HG03196 (cell line): ENCODE results near the gene TENM3.
"Not testable (repeated sequence)": the region's sequence is repeated elsewhere in the genome, so short reads cannot be mapped to it uniquely, and the experiment has no call there.

Source experiments
- ATAC-seq: cut with Tn5 transposase; IDR thresholded peaks from one replicate; pipeline ENCODE4 v1.9.1; 2021; ENCODE audit not compliant: unreplicated experiment

Gene TENM3

DNA sequence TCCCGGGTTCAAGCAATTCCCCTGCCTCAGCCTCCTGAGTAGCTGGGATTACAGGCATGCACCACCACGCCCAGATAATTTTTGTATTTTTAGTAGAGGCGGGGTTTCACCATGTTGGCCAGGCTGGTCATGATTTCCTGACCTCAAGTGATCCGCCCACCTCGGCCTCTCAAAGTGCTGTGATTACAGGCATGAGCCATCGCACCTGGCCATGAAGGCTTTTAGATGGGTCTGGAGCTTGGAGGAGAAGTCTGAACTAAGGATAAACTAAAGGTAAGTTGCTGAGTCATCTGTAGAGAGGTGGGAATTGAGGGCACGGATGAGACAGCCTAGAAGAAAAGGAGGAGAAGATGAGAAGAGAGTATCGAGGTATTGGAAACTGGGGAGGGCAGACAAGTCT, at the start of gene TENM3:
Gene TENM3 (plus strand): TSS at position 199 of the 400 bp plus-strand sequence. CDS start 80,619 bp downstream, outside the sequence.
- not testable (repeated sequence) for ATAC-seq

DNA sequence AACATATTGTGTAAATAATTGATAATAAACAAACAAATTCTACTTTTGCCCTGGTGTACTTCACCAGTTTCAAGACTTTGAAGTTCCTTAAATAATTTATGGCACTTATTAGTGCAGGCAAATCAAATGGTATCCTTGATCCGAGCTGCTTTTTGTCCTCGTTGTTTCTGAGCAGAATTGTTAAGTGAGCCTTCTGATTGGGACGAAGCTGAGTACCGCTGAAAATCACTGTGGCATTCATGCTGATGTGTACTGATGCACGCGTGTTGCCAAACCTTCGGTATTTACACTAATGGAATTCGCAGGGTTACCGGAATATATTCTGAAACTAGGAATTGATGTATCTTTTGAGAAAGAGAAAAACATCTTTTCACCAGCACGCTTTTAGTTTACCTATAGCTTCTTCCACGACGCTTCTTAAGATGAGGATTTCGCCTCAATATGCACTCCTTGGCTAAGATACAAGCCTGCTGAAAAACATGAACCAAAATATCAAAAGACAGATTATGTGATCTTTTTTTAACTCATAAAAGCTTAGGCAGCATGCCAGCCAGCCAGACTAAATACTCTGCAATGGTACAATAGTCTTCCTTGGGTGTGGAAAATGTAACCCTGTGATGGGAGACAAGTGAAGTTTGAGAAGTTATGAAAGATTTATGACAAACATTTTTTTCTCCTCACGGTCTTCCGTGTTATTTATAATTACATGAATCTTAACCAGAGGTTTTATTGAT, 48.9 kb upstream of the TENM3 start:
- ATAC-seq, result no peak

DNA sequence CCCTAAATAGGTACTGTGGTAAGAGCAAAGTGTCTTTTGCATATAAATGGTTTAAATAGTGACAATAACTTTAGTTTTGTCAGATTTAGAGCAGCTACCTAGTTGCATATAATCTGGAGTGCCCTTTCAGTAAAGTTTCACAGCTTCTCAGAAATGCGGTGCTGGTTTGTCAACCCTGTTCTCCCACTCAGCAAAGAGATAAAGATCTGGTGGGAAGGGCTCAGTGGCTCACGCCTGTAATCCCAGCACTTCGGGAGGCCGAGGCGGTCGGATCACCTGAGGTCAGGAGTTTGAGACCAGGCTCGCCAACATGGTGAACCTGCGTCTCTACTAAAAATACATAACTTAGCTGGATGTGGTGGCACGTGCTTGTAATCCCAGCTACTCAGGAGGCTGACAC, 45.6 kb upstream of the TENM3 start:
- ATAC-seq, result no peak

DNA sequence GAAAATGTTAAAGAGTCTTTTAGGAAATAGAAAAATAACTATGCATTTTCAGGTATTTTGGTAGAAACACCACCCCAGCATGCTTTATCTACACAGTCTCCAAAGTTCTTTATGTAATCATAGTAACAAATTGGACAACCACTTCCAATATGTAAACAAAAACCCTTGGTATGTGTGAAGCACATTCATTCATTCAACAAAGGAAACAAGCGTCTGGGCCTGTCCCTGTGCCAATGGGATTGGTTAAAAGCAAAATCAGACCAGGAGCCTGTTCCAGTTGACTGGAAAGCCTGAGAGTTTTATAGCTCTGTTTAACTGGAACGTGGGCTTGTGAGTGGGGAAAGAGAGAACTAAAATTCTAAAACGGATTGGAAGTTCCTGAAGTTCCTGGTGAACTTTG, 41.3 kb upstream of the TENM3 start:
- ATAC-seq, result no peak

DNA sequence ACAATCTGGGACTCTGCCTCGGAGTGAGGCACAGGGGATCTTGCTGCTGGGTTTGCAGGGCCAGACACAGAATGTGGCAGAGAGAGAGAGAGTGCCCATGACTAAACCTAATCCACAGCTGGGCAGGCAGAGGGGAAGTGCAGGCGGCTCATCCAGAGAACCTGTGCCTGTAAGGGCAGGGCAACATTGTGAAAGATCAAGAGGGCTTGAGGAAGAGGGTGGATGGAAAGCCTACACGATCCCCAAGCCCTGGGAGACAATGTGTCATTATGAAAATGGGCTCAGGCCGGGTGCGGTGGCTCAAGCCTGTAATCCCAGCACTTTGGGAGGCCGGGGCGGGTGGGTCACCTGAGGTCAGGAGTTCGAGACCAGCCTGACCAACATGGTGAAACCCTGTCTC, 40.6 kb upstream of the TENM3 start:
- no peak for ATAC-seq

DNA sequence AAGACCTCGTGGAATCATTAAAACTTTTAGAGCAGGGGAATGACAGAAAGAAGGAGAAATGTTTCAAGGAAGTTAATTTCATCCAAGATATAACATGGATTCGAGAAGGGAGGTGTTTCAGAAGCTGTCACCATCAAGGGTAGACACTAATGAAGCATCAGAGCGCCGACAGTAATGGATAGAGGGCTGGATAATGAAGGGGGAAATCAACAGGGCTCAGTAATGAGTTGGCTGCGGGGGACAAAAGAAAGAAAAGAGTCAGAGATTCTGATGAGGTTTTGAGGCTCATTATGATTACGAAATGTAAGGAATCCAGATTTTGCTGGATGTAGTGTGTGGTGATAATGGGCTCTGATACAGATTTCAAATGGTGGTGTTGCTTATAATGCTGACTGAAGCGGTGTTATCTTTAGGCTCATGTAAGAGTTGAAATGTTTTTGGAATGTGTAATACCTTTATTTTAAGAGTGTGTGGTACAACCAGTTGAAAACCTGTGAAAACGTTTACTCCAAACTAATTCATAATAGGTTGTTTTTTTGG, 39.3 kb upstream of the TENM3 start:
- no peak for ATAC-seq

DNA sequence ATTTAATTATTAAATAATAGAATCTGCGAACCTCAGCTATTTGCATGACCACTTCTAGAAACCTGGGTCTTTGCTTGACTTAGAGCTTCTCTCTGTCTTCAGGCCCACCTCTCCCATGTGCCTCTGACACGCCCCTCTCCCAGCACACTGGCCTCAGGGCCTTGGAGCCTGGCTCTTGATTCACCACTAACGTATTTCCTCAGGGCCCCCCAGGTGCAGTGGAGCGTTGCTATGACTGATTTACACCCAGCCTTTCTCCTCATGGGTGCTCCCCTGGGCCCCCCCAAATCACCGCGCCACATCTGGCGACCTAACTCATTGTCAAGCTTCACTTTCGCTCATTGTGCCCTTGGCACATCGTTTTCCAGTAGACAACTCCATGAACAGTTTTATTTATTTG, 37.9 kb upstream of the TENM3 start:
- ATAC-seq, result no peak

DNA sequence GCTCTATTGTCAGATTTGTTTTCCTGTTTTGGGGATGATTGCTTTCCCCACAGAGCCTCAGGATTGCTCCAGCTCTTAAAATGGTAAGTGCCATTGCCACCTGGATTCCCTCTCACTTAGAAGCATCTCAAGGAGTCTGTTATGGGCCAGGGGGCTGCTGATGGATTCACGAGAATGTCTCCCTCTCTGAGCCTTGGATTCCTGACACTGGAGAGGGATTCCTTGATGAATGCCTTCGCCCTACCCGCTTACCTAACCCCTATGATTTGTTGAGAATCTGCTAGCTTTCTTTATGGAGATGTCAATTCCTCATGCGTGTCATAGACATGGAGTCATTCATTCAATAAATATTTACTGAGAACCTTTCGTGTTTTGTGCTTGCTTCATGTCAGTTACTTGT, 36.9 kb upstream of the TENM3 start:
- ATAC-seq, result no peak

DNA sequence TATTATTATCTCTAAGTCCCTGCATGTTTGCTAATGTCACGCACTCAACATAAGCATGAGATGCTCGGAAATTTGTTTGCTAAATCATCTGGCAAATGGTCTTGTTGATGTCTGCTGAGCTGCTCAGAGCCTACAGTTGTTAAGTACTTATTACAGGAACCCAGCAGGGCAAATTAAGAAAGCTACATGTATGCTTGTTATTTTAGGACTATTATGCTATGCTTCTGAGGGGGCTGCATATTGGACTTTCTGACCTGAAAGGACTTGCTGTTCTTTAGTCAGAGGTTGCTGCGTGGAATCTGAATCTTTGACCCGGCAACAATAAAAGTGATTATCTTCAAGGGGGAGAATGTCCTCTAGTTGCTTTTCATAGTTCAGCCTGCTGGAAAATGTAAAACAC, 36.3 kb upstream of the TENM3 start:
- ATAC-seq, result no peak

DNA sequence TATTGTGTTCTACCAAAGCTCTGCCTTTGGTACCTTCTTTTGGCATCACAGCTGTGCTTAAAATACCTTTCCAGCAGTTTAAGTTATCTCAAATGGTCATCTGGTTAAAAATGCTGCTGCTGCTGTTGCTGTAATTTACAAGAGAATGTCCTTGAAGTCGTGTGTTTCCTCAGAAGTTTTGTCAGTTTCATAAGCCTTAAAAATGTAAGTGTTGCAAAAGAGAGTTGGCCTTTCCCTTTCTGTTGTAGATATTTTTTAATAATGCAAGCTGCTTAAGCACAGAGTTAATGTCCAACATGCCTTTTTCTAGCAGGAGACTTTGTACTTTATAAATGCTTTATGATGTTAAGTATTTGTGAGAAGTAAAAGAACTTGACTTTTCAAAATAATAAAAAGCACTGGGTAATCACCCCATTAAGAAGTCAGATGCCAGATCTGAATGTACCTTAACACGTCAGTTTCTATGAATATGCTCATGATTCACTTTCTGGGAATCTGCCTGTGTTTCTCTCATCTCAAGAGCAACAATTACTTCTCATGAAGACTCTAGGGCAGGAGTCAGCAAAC, 35.3 kb upstream of the TENM3 start:
- ATAC-seq, result no peak

DNA sequence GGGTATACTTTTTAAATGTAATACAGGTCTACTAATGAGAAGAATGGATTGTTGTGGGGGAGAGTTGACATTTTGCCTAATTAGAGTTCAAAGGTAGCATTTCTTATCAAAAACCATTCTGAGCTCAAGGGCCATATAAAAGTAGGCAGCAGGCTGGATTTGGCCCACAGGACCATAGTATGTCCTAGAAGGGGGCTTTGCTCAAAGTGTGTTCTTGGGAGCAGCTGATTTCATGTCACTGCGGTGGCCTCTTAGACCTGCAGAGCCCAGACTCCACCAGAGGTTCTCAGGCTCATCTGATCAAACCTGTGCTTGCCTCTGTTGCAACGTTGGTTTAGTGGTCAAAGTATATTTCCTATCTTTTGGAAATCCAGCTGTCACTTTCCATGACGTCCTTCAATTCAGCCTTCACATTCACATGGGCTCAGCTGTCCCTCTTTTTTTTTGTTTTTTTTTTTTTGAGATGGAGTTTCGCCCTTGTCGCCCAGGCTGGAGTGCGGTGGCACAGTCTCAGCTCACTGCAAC, 34.6 kb upstream of the TENM3 start:
- ATAC-seq, result no peak

DNA sequence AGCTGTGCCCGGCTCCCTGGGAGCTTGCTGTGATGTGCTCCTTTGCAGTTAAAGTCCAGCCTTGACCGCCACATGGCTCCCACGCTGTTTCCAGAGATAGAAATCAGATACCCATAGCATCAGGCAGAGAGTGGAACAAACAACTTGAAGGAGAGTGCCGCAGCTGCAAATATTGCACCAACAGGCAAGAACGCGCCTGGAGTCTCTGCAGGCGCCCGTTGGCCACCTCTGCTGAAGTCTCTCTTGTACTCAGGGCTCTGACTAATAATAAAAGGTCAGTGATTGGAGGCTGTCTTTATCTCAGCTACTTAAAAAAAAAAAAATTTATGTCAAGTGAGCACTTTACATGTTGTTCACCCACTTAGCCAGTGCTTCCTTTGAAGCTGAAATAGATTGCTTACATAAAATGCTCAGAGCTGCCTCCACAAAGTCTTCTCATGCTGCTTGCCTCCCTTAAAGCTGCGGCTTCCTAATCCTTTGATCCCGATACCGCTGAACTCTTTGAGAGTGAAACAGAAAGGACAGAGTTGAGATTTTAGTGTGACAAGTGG, 30.9 kb upstream of the TENM3 start:
- ATAC-seq, result no peak

DNA sequence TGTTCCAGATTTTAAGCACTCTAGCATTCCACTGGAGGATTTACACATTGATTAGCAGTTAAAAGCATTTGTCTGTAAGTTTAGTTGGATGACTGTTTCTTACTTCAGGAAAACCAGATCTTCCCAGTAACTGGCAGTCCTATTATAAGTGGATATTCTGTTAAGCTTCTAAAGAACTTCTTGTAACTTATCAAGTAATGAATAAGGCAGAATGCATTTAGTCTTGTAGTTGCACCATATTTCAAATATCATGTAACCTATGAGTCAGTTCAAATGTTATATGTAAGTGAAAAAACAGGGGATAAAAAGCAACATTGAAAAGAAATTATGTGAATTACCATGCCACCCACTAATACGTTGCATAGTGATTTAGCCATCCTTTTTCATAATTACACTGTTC, 30.2 kb upstream of the TENM3 start:
- ATAC-seq, result no peak

DNA sequence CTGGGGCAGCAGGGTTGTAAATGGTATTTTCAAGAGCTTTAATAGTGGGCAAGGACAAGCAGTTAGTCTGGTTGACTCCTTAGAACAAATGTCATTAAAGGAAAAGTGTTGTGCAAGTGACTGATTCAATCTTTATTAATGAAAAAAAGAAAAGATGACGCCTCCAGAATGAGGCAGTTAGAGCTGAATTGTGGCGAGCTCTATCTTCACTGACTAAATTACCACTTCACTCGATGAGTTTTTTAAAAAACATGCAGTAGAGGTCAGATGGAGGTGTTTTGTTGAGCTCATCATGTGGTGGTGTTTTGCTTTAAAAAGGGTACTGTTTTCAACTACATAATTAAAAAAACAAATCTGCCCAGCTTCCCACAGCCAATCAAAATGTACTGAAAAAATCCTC, 28.1 kb upstream of the TENM3 start:
- ATAC-seq, result no peak

DNA sequence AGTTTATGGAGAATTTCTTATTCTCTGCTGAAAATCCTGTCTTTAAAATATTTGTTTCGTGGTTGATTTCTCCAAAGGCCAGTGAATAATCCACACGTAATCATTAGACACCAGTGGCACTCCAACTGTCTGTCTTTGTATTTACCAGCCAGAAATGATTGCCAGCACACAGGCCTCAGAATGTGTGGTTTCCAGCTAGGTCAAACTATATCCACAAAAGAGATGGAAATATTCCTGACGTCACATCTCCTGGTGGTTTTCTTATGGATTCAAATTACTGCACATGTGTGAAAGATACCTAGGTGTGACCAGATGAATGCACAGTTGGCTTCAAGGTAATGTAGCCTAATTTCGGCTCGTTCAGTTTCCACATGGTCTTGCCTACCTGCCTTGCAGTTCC, 27.2 kb upstream of the TENM3 start:
- no peak for ATAC-seq

DNA sequence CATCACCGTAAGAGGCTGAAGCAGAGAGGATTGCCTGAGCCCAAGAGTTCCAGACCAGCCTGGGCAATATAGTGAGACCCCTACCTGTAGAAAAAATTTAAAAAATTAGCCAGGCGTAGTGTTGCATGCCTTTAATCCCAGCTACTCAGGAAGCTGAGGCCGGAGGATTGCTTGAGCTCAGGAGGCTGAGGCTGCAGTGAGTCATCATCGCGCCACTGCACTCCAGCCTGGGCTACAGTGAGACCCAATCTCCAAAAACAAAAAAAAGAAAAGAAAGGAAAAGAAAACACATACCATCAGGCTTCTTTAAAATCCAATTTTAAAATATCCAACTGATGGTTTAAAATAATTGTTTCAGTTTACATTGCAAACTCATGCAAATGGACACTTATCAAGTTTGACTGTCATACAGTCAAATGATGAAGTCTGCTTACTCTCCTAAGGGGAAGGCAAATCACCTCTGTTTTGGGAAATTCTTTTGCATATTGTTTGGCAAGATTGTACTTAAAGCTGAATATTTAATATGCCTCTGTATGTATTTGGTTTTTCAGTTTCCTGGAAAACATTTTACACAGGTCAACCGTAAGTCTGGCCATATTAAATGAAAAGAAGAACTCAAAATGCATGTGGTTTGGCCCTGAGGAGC, 23.7 kb upstream of the TENM3 start:
- ATAC-seq, result no peak

DNA sequence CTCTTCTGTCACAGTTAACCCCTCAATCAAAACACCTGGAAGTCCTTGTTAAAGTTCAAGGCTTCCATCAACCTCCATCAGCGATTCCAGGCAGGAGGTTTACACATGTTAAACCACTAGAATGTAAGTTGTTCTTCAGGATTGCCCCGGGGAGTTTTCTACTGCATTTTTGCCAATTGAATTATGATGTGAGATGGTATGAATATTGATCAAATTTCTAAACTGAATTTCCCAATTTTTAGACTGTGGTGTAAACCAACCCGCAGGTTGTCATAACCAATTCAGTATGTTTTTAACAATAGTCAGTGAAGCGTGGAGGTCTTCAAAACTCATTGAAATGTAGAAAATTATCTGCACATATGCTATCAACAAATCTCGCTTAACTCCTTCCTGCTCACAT, 21.2 kb upstream of the TENM3 start:
- ATAC-seq, result no peak

DNA sequence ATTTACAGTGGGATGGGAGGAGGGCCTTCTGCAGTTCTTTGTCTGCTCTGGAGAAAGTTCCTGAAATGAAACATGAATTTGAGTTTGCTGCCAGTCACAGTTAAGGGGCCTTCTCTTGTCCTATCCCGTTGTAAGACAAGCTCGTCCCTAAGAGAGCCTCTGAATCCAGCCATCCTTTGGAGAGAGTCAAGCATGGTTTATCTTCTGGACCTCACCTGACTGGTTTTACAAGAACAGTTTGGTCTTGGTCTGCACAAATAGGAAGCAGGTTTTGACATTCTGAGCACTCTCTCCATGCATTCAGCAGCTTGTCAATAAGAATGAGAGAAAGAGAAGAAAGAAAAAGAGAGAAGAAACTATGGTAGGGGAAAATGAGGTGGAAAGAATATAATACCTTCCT, 20.4 kb upstream of the TENM3 start:
- ATAC-seq, result no peak

DNA sequence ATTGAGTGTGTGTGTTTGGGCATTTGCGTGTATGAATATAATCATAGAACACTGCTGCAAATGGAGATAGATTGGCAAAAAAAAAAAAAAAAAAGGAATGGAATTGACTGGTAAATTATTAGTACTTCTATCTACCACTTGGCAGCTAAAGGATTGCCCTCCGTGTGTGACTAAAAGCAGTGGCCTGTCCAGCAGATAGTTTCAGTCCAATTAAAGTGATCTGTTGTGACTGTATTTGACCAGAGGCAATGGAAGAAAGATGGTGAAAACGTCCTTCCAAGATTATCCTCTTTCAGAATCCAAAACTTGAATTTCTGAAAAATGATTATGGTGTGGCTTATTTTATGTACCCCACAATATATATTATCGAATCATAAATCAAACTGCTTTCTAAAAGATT, 19.5 kb upstream of the TENM3 start:
- no peak for ATAC-seq

DNA sequence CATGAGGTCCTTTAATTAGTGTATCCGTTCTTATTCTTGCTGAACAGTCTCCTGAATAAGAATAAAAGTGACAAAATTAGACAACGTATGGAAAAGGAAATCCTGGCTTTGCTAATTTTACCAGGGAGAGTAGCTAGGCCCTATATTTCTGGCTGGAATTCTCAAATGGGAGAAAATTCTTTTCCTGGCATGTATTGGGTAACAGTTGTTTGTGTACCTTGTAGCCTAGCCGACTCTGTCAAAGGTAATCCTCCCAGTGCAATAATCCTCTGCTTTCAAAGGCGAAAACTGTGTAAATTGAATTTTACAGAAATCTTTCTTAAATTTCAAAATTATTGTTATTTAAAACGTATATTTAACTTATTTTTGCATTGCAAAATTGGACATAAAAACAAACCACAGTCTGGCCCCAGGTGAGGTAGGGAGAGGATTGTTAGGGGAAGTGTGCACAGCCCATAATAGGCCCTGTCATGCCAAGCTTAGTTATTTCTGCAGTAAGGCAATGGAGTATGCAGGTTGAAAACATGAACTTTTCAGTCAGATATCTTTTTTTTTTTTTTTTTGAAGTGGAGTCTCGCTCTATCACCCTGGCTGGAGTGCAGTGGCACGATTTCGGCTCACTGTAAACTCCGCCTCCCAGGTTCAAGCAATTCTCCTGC, 18.9 kb upstream of the TENM3 start:
- ATAC-seq, result no peak

DNA sequence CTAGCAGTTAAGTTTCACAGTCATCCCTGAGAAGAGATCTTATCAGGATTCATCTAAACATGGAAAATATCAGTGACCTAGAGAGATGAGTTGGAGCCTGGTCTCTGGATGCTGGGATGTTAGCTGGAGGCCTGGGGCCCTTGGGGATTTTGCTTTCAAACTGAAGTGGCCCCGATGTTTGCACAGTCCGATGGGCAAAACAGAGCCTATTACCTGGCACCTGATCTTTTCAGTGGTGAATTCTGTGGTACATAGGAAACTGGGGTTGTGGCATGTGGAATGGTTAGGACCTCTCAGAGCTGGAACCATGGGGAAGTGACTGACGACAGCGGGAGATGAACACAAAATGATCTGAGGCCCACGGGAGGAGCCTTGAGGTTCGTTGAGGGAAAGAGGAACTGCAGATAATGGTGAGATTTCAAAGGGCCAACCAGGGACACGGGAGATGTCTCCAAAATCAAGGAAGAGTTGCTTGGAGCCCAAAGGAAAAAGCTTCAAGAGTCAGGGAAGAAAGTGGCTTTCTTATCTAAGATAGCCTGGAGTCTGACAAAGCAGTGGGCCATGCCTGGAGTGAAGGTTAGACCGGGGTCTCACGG, 17.8 kb upstream of the TENM3 start:
- ATAC-seq, result no peak
